HEK293 (cell line): ENCODE results near the gene SLC1A1.

Source experiments
- CTCF ChIA-PET: fragments of 350-600 bp; formaldehyde crosslinking; extraction: SDS; loops from one replicate; lab custom pipeline; 2021; ENCODE audit warnings: antibody characterized with exemption; lab: Yijun Ruan, JAX
- POLR2A ChIA-PET: fragments of 300-600 bp; formaldehyde crosslinking; extraction: SDS; loops from one replicate; lab custom pipeline; 2020; ENCODE audit warnings: antibody characterized with exemption, inconsistent platforms; lab: Yijun Ruan, JAX
- H3K27ac ChIP-seq: fragments of 200-500 bp; sonication (Bioruptor generic); 2 replicates; pipeline ENCODE4 v1.5.1; 2014; ENCODE audit warnings: low read depth, low read length, control low read depth, inconsistent platforms; ENCODE audit errors: extremely low read depth
- H3K36me3 ChIP-seq, 2 experiments: fragments of 200-500 bp in 1 of 2; sonication (Bioruptor generic) in 1 of 2; 1 replicate in 1 of 2; 2 replicates in 1 of 2; pipeline ENCODE4 v1.5.1; 2014 to 2017; ENCODE audit warnings: inconsistent platforms in 2 of 2, low read length in 2 of 2; ENCODE audit not compliant: control insufficient read depth in 2 of 2, insufficient read depth in 1 of 2
- H3K4me1 ChIP-seq: fragments of 200-500 bp; sonication (Bioruptor generic); 2 replicates; pipeline ENCODE4 v1.5.1; 2014; ENCODE audit warnings: mild to moderate bottlenecking, low read length, inconsistent platforms; ENCODE audit not compliant: control insufficient read depth, insufficient read depth
- H3K4me3 ChIP-seq: 2 replicates; pipeline ENCODE4 v1.5.1; 2011; ENCODE audit warnings: low read depth, mild to moderate bottlenecking, control low read depth, low read length, moderate library complexity
- H3K9me3 ChIP-seq: fragments of 200-500 bp; sonication (Bioruptor generic); 2 replicates; pipeline ENCODE4 v1.5.1; 2014; ENCODE audit warnings: low read depth, low read length, inconsistent platforms; ENCODE audit not compliant: control insufficient read depth, insufficient read depth
- BCL11A ChIP-seq: fragments of 450-650 bp; formaldehyde crosslinking; IDR thresholded peaks from 2 replicates; pipeline ENCODE4 v1.5.1; 2016; ENCODE audit warnings: low read depth, missing biosample characterization, missing genetic modification characterization
- PRDM10 ChIP-seq: fragments of 450-650 bp; formaldehyde crosslinking; IDR thresholded peaks from 2 replicates; pipeline ENCODE4 v1.5.1; 2016; ENCODE audit warnings: missing biosample characterization, missing genetic modification characterization
- SALL2 ChIP-seq: fragments of 450-650 bp; formaldehyde crosslinking; IDR thresholded peaks from 2 replicates; pipeline ENCODE4 v1.5.0; 2017; ENCODE audit warnings: missing biosample characterization, mild to moderate bottlenecking, missing genetic modification characterization, borderline replicate concordance
- SCRT2 ChIP-seq: fragments of 450-650 bp; formaldehyde crosslinking; IDR thresholded peaks from 2 replicates; pipeline ENCODE4 v1.5.1; 2016; ENCODE audit warnings: missing biosample characterization, missing genetic modification characterization
- SP7 ChIP-seq: fragments of 450-650 bp; formaldehyde crosslinking; IDR thresholded peaks from 2 replicates; pipeline ENCODE4 v1.5.1; 2016; ENCODE audit warnings: missing biosample characterization, missing genetic modification characterization
- YY1 ChIP-seq: fragments of 450-650 bp; formaldehyde crosslinking; IDR thresholded peaks from 2 replicates; pipeline ENCODE4 v1.5.1; 2018; ENCODE audit warnings: missing biosample characterization, missing genetic modification characterization
- ZNF114 ChIP-seq: fragments of 450-650 bp; formaldehyde crosslinking; IDR thresholded peaks from 2 replicates; pipeline ENCODE4 v1.5.0; 2017; ENCODE audit warnings: missing biosample characterization, missing genetic modification characterization
- ZNF121 ChIP-seq: fragments of 450-650 bp; formaldehyde crosslinking; IDR thresholded peaks from 2 replicates; pipeline ENCODE4 v1.5.1; 2016; ENCODE audit warnings: missing biosample characterization, missing genetic modification characterization
- ZNF133 ChIP-seq: fragments of 450-650 bp; formaldehyde crosslinking; IDR thresholded peaks from 2 replicates; pipeline ENCODE4 v1.5.1; 2016; ENCODE audit warnings: missing biosample characterization, missing genetic modification characterization
- ZNF175 ChIP-seq: fragments of 450-650 bp; formaldehyde crosslinking; IDR thresholded peaks from 2 replicates; pipeline ENCODE4 v1.5.1; 2016; ENCODE audit warnings: missing biosample characterization, missing genetic modification characterization
- ZNF2 ChIP-seq: fragments of 450-650 bp; formaldehyde crosslinking; IDR thresholded peaks from 2 replicates; pipeline ENCODE4 v1.5.1; 2016; ENCODE audit warnings: missing biosample characterization, missing genetic modification characterization
- ZNF302 ChIP-seq: fragments of 450-650 bp; formaldehyde crosslinking; IDR thresholded peaks from 2 replicates; pipeline ENCODE4 v1.5.1; 2016; ENCODE audit warnings: missing biosample characterization, missing genetic modification characterization, low read depth
- ZNF311 ChIP-seq: fragments of 450-650 bp; formaldehyde crosslinking; IDR thresholded peaks from 2 replicates; pipeline ENCODE4 v1.5.1; 2017; ENCODE audit warnings: missing biosample characterization, missing genetic modification characterization, borderline replicate concordance
- ZNF341 ChIP-seq: fragments of 450-650 bp; formaldehyde crosslinking; IDR thresholded peaks from 2 replicates; pipeline ENCODE4; 2016; ENCODE audit warnings: low read depth, missing biosample characterization, missing genetic modification characterization
- ZSCAN23 ChIP-seq: fragments of 450-650 bp; formaldehyde crosslinking; IDR thresholded peaks from 2 replicates; pipeline ENCODE4 v1.5.1; 2016; ENCODE audit warnings: missing biosample characterization, missing genetic modification characterization
- TF ChIP-seq, protein P1 (sequence below): fragments of 450-650 bp; formaldehyde crosslinking; IDR thresholded peaks from 2 replicates; pipeline ENCODE4 v1.5.1; 2016; ENCODE audit warnings: missing biosample characterization, missing genetic modification characterization, borderline replicate concordance
- TF ChIP-seq, protein P2 (sequence below): fragments of 450-650 bp; formaldehyde crosslinking; IDR thresholded peaks from 2 replicates; pipeline ENCODE4 v1.5.1; 2016; ENCODE audit warnings: missing biosample characterization, missing genetic modification characterization

Gene SLC1A1

GRCh38 chr9:4576448-4576847 lies 86.2 kb downstream of the SLC1A1 start (continued):
- TF ChIP-seq ZNF114 (tag by site-specific recombination) (no peak), SP7 (no peak)

- H3K4me3 ChIP-seq: no peak overlapping the region
- H3K27ac ChIP-seq: no peak overlapping the region
- 0 out of 2 replicates have a peak, but pooled peaks cover 3% of the 10 kb centered on the region for H3K4me1 ChIP-seq
- ChIA-PET CTCF (no interaction called here), POLR2A (no interaction called here)
- no peaks in the 10 kb centered on the region for H3K9me3 ChIP-seq
- peaks cover 0 to 12% of the 10 kb centered on the region in 2 experiments; a peak in 1 of 3 replicates for H3K36me3 ChIP-seq
- TF ChIP-seq SALL2 (tag by site-specific recombination): no peak
- TF ChIP-seq ZNF302: no peak
- no peak for TF ChIP-seq ZNF175
- TF ChIP-seq BCL11A: no peak
- no peak for TF ChIP-seq ZNF133 (tag by site-specific recombination)
Measured at GRCh38 chr9:4579001-4579400, 88.7 kb downstream of the SLC1A1 start.

DNA sequence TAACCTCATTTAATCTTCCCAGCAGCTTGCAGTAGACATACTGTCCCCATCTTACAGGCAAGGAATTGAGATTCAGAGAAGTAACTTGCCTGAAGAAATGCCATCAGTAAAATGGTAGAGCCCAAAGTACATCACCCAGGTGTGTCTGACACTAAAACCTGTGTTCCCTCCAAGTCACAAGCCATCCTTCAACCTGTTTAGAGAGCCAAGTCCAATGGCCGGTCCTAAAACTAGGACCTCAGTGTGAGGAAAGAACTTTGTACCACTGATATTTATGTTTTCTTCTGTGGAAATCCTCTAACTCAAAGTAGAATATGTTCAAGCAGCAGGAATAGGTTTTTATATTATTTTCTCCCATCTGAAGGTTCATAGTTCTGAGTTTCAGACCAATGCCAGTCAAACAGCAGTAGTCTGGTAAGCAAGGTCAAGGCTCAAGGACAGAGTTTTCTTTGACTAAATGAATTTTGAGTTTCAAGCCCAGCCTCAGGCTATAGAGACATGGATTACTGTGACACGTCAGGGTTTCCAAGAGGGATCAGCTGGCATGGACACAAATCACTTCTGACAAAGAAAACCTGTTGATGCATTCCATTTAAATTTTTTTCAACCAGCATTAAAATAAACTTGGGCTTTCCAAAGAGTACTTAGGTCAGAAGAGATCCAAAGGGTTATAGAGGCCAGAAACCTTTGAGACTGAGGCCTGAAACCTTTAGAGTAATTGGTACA lies 90.9 kb downstream of the SLC1A1 start:
- H3K27ac ChIP-seq: no peak overlapping the region
- no peaks in the 10 kb centered on the region for H3K4me1 ChIP-seq
- CTCF ChIA-PET: interaction anchor here (0.6 kb wide), 1 partner anchor 127 kb away, joined by 3 read pairs; no protein-coding TSS in a partner anchor
- no peaks in the 10 kb centered on the region for H3K9me3 ChIP-seq
- POLR2A ChIA-PET: no interaction called here
- no peak overlapping the region for H3K4me3 ChIP-seq
- peaks cover 0 to 19% of the 10 kb centered on the region in 2 experiments; a peak in 1 of 3 replicates for H3K36me3 ChIP-seq
- TF ChIP-seq SCRT2 (tag by site-specific recombination) (0 out of 2 replicates have a peak, but pooled peaks have one; percentile 21), YY1 (tag by site-specific recombination) (no peak)

GRCh38 chr9:4581861-4582565 lies 91.7 kb downstream of the SLC1A1 start:
- ChIA-PET POLR2A (no interaction called here), CTCF (no interaction called here)
- Histone ChIP-seq H3K4me1 (peaks cover 2% of the 10 kb centered on the region; the same call in 1 of the 2 replicates), H3K4me3 (no peak overlapping the region), H3K36me3 (peaks cover 0 to 12% of the 10 kb centered on the region in 2 experiments; a peak in 1 of 3 replicates), H3K27ac (no peak overlapping the region), H3K9me3 (no peaks in the 10 kb centered on the region)
- TF ChIP-seq YY1 (tag by site-specific recombination) (no peak), ZSCAN23 (tag by site-specific recombination) (no peak), PRDM10 (tag by site-specific recombination) (no peak), ZNF311 (tag by site-specific recombination) (no peak), ZNF2 (tag by site-specific recombination) (no peak), ZNF121 (tag by site-specific recombination) (no peak), ZNF341 (tag by site-specific recombination) (no peak)
- TF ChIP-seq, protein P1, sequence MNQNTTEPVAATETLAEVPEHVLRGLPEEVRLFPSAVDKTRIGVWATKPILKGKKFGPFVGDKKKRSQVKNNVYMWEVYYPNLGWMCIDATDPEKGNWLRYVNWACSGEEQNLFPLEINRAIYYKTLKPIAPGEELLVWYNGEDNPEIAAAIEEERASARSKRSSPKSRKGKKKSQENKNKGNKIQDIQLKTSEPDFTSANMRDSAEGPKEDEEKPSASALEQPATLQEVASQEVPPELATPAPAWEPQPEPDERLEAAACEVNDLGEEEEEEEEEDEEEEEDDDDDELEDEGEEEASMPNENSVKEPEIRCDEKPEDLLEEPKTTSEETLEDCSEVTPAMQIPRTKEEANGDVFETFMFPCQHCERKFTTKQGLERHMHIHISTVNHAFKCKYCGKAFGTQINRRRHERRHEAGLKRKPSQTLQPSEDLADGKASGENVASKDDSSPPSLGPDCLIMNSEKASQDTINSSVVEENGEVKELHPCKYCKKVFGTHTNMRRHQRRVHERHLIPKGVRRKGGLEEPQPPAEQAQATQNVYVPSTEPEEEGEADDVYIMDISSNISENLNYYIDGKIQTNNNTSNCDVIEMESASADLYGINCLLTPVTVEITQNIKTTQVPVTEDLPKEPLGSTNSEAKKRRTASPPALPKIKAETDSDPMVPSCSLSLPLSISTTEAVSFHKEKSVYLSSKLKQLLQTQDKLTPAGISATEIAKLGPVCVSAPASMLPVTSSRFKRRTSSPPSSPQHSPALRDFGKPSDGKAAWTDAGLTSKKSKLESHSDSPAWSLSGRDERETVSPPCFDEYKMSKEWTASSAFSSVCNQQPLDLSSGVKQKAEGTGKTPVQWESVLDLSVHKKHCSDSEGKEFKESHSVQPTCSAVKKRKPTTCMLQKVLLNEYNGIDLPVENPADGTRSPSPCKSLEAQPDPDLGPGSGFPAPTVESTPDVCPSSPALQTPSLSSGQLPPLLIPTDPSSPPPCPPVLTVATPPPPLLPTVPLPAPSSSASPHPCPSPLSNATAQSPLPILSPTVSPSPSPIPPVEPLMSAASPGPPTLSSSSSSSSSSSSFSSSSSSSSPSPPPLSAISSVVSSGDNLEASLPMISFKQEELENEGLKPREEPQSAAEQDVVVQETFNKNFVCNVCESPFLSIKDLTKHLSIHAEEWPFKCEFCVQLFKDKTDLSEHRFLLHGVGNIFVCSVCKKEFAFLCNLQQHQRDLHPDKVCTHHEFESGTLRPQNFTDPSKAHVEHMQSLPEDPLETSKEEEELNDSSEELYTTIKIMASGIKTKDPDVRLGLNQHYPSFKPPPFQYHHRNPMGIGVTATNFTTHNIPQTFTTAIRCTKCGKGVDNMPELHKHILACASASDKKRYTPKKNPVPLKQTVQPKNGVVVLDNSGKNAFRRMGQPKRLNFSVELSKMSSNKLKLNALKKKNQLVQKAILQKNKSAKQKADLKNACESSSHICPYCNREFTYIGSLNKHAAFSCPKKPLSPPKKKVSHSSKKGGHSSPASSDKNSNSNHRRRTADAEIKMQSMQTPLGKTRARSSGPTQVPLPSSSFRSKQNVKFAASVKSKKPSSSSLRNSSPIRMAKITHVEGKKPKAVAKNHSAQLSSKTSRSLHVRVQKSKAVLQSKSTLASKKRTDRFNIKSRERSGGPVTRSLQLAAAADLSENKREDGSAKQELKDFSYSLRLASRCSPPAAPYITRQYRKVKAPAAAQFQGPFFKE (tag by site-specific recombination): no peak
- TF ChIP-seq, protein P2, sequence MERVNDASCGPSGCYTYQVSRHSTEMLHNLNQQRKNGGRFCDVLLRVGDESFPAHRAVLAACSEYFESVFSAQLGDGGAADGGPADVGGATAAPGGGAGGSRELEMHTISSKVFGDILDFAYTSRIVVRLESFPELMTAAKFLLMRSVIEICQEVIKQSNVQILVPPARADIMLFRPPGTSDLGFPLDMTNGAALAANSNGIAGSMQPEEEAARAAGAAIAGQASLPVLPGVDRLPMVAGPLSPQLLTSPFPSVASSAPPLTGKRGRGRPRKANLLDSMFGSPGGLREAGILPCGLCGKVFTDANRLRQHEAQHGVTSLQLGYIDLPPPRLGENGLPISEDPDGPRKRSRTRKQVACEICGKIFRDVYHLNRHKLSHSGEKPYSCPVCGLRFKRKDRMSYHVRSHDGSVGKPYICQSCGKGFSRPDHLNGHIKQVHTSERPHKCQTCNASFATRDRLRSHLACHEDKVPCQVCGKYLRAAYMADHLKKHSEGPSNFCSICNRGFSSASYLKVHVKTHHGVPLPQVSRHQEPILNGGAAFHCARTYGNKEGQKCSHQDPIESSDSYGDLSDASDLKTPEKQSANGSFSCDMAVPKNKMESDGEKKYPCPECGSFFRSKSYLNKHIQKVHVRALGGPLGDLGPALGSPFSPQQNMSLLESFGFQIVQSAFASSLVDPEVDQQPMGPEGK (tag by site-specific recombination): no peak
